ENCODE measurements around the gene CCL8.
"Not testable (repeated sequence)": the region's sequence is repeated elsewhere in the genome, so short reads cannot be mapped to it uniquely, and the experiment has no call there.

CCL8 gene

DNA sequence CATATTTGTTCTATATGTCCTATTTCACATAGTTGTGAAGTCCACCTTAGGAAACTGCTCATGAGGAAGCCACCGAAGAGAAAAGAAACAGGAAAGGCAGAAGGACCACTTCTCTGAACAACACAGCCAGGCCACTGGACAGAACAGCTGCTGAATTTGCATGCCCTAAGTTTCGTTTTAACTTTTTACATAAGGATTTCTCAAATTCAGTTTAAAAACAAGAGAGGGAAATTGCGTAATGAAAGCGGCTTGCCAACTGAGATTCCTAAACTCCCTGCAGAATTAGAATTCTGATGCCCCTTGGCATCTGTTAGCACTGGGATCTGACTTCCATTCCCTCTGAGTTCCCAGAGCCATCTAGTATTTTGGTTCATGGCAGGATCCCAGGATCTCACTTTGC lies 5.0 kb upstream of the CCL8 start:
- no peak for DNase-seq (ENCODE audit: low spot score)

DNA sequence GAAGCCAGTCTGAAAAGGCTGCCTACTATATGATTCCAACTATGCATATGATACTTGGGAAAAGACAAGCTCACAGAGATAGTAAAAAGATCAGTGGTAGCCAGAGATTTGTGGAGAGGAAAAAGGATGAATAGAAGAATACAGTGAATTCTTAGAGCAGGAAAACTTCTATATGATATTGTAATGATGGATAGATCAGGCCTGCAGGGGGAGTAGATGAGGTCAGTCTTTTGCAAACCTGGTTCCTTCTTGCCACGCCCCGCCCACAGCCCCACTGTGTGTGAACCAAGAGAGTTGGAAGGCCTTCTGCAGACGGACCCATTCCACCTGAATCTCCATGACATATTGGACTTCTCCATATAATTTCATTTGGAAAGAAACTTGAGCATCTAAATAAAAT lies 761 bp upstream of the CCL8 start:
- no peak for DNase-seq (ENCODE audit: low spot score)

DNA sequence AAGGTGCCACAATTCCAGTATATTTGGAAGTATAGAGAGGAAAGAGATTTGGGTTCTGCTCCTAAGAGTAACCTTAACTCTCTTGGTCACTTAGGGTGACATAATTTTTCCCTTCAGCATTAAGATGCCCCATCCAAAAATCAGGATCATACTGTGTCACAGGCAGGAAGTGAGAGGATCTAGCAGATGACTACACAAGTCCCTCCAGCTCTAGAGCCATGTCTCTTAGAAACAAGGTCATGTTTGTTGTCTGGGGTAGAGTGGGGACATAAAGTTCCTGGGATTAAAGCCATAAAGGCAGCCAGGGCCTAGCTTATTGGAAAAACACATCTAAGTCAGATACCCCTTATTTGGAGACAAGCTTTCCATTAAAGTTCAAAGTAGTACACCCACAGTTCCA lies 2.7 kb downstream of the CCL8 start:
- no peak for DNase-seq (ENCODE audit: low spot score)

DNA sequence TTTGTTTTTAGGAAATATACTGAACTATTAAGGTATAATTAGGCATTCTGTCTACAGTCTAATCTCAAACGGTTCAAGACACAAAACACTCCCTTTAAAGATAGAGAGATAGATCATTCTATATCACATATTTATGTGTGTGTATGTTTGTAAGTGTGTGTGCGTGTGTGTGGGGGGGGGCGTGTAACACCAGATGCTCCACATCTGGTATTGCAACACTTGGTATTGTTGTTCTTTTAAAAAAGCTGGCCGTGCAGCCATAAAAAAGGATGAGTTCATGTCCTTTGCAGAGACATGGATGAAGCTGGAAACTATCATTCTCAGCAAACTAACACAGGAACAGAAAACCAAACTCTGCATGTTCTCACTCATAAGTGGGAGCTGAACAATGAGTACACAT lies 8.3 kb downstream of the CCL8 start:
- DNase-seq (ENCODE audit: low spot score): not testable (repeated sequence)

DNA sequence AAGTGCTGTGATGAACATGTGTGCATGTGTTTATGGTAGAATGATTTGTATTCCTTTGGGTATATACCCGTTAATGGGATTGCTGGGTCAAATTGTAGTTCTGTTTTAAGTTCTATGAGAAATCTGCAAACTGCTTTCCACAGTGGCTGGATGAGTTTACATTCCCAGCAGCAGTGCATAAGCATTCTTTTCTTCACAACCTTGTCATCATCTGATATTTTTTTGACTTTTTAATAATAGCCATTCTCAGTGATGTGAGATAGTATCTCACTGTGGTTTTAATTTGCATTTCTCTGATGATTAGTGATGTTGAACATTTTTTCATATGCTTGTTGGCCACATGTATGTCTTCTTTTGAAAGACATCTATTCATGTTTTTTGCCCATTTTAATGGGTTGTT lies 18.5 kb downstream of the CCL8 start:
- no peak for DNase-seq (ENCODE audit: low spot score)

DNA sequence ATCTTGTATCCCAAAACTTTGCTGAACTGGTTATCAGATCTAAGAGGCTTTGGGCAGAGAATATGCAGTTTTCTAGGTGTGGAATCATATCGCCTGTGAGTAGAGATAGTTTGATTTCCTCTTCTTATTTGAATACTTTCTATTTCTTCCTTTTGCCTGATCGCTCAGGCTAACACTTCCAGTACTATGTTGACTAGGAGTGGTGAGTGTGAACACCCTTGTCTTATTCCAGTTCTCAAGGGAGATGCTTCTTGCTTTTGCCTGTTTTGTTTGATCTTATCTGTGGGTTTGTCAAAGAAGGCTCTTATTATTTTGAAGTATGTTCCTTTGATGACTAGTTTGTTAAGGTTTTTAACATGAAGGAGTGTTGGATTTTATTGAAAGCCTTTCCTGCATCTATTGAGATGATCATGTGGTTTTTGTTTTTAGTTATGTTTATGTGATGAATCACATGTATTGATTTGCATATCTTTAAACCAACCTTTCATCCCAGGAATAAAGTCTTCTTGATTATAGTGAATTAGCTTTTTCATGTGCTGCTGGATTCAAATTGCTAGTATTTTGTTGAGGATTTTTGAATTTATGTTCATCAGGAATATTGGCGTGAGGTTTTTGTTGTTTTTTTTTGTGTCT lies 20.0 kb downstream of the CCL8 start:
- DNase-seq (ENCODE audit: low spot score): no peak

DNA sequence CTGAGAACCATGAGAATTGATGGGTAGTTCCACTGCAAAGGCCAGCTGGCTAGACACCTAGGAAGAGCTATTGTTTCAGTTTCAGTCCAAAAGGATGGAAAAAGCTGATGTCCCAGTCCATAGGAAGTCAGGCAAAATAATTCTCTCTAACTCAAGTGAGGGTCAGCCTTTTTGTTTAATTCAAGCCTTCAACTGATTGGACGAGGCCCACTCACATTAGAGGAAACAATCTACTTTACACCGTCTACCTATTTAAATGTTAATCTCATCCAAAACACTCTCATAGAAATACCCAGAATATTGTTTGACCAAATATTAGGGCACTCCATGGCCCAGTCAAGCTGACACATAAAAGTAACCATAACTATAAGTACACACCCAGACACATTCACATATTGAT lies 22.7 kb downstream of the CCL8 start:
- DNase-seq (ENCODE audit: low spot score): no peak

DNA sequence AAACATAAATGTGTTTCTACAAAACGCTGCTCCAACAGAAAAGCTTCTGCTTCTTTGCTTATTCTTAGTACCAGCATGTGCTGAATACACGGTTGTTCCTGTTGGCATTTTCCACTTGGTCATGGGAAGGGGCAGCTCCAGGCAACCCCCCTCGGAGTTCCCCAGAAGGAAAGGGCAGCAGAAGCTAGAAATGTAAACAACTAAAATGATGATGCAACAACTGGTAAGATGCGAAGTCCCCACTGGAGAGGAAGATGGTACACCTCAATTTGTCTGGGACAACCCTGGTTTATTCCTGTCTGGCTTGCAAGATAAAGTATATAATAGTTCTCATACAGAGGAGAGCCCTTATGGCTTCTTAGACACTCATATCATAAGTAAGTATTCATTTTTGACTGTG lies 27.8 kb downstream of the CCL8 start:
- no peak for DNase-seq (ENCODE audit: low spot score)

DNA sequence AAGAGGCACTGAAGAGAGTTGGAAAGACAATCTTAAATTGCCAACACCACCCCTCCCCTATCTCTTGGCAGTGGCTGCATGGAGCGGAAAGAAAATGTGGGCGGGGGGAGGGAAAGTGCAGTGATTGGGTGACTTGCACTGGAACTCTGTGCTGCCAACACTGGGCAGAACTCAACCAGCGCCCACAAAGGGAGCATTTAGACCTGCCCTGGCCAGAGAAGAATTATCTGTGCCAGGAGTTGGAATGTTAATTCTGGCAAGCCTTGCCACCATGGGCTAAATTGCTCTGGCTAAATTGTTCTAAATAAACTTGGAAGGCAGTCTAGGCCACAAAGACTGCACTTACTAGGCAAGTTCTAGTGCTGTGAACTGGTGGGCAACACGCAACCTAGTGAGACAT lies 30.5 kb downstream of the CCL8 start:
- DNase-seq (ENCODE audit: low spot score): no peak

DNA sequence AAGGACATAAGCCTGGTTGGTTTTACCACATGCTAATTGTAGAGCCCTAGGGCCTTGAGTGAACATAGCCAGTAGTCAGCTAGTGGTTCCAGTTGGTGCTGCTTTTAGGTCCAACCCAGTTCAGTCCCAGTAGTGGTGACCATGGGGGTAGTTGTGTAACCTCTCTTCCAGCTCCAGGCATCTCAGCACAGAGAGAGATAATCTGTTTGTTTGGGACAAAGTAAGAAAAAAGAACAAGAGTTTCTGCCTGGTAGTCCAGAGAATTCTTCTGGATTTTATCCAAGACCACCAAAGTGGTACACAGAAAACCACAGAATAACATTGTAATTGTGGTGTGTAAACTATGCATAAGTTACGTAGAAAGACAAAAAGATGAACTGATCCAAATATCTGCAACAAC lies 31.9 kb downstream of the CCL8 start:
- DNase-seq (ENCODE audit: low spot score): no peak

DNA sequence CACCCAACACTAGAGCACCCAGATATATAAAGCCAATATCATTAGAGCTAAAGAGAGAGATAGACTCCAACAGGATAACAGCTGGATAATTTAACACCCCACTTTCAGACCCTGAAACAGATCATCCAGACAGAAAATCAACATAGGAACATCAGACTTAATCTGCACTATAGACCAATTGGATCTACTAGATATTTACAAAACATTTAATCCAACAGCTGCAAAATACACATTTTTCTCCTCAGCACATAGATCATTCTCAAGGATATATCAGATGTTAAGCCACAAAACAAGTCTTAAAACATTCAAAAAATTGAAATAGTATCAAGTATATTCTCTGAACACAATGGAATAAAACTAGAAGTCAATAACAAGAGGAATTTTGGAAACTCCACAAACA lies 33.0 kb downstream of the CCL8 start:
- no peak for DNase-seq (ENCODE audit: low spot score)

DNA sequence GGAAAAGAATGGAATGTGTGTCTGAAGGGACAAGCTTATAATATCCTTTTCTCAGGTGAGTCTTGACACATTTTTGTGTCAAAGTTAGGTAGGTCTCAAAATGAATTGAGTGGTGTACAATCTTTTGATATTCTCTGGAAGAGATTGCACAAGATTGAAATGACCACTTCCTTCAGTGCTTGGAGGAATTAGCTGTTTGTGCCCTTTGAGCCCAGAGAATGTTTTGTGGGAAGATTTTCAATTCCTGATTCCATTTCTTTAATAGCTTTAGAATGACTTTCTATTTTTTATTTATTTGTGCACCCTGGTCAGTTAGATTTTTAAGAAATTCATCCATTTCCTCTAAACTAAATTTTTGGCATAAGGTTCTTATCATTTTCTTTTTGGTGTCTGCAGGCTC lies 35.4 kb downstream of the CCL8 start:
- no peak for DNase-seq (ENCODE audit: low spot score)

DNA sequence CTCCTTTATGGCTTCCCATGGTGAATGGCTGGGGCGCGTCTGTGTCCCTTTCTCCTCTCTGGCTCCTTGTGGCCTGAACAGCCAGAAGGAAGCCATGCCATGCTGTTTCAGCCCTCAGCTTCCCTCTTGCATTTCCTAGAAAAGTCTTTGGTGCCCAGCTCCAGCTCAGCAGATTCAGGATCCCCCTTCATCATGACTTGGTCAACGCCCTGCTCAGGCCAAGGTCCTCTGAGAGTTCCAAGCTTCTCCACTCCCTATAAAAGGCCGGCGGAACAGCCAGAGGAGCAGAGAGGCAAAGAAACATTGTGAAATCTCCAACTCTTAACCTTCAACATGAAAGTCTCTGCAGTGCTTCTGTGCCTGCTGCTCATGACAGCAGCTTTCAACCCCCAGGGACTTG lies 37.0 kb downstream of the CCL8 start, which contains the start of gene CCL13:
Gene CCL13 (plus strand): TSS at position 287 of the 400 bp plus-strand sequence. CDS start 47 bp downstream, at position 334.
- DNase-seq (ENCODE audit: low spot score): no peak

DNA sequence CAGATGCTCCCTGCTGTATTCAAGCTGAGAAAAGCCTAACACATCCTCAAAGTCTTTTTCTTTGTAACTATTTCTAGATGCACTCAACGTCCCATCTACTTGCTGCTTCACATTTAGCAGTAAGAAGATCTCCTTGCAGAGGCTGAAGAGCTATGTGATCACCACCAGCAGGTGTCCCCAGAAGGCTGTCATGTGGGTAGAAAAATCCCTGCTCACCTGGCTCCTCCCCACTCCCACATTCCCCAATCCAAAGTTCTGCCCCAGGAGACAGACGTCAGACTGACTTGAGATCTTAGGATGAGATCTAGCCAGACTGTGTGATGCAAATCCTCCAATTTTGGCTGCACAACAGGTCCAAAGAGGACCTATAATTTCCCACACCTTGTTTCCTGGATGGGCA lies 38.2 kb downstream of the CCL8 start:
- no peak for DNase-seq (ENCODE audit: low spot score)

DNA sequence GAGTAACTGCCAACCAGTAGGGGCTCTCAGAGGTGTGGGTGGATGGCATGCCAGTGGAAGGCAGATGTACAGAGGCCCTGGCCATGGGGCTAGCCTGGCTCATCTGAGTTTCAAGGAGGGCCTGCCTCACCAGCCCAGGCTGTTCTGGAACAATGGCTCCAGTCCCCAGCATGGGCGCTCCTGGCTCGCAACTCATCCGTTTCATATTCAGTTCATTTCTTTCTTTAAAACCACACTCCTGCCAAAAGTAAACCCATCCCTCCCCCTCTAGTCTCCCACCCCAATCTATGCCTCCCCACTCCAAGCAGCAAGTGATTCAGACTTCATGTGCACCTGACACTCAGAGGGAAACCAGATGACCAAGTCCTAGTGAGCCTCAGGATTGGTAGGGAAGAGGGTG lies 39.4 kb downstream of the CCL8 start:
- DNase-seq (ENCODE audit: low spot score): no peak

DNA sequence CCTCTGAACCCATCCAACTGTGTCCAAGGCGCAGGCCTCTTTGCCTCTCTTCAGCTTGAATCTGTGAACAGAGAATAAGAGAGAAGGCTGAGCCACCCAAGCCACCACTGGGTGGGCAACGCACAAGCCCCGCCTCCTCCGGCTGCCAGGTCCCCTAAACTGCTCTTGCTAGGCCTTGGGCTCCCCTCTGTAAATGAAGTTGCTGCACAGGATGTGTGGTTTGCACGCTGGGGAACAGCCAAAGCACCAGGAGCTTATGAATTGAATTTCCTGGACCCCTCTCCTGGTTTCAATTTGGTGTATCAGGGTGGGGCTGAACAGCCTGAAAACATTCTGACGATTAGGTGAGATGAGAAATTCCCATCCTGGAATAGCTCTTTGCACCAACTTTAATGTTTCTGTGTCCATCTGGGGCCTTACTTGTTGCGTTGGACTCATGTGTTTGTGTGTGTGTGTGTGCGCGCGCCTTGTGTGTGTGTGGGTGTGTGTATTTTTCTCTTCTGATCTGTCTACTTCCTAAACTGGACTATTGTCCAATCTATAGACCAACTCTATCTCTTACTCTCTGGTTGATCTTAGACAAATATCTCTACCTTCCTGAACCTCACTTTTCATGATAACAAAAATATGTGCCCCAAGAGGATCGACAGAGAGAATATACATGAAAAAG lies 41.5 kb downstream of the CCL8 start:
- DNase-seq (ENCODE audit: low spot score): no peak

DNA sequence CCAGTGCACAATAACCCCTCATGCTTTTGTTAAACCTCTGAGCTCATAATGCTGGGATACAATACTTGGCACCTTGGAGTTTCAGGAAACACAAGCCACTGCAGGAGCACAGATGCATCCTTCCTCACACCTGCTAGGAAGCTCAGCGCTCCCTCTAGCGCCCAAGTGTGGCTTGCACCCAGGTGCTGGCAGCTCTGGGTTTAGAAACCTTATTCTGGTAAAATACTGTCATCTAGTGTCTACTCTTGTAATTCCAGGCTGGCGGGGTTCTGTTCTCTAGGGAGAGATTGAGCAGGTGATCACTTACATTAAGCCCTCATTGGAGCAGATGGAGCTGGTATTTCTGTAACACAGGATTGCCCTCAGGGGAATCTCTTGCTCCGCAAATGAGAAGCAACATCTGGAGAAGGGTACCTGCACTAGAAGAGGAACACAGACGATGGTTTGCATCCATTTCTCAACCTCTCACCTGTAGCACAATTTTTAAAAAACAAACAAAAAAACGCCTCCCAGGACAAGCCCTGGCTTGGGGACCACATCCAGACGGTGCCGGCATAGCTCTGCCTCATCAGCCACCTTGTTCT lies 42.3 kb downstream of the CCL8 start:
- DNase-seq (ENCODE audit: low spot score): peak; percentile 93

DNA sequence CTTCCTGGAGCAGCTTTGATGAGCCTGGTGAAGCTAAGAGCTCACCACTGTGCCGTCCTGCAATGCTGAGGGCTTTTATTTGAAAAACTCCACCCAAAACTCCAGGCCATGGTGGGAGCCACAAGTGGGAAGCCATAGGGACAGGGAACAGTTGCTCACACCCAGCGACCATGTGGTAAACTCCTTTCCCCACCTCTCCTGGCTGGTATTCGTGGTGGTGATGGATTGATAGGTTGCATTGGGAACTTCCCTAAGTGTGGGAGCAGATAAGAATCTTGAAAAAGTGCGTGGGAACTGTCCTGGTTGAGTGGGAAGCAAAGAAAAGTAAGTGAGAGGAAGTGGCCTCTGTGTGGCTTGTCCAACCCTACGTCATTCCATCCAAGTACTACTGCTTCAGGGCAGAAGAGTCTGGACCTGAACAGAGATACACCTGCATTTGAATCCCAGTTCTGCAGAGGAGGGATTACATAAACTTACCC lies 44.0 kb downstream of the CCL8 start, which contains the start of gene CCL1:
Gene CCL1 (minus strand): TSS at position 51 of the 479 bp plus-strand sequence. CDS start 72 bp downstream, outside the sequence.
- DNase-seq (ENCODE audit: low spot score): no peak

DNA sequence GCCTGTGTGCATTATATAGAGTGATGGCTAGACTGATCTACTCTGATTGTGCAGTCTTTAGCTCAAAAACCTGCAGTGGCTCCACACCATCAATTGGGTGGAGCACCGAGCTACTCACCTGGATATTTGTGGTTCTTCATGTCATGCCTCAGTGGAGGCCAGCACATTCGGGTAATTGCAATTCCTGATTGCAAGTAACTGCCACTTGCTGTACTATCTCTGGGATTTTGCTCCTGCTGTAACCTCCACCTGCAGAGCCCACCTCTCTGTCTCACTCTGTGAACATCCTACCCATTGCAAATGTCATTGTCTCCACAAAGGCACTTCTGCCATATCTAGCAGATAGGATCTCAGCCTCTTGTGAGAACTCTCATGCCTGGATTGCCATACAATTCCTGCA lies 45.5 kb downstream of the CCL8 start:
- DNase-seq (ENCODE audit: low spot score): peak; percentile 2

DNA sequence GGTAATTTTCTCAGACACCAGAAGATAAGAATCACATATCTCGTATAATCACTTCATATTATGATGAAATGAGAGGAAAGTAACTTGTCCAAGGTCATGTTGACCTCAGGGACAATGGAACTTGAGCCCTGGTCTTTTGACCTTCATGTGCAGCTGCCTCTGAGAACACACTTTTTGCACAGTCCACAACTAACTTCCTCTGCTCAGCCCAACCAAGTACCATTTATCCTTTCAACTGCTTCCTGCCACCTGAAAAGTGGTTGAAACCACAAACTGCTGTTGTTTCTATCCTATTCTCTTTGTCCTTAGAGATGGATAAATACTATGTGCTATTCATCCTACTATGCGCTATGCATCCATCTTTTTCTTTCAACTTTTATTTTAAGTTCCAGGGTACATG lies 46.1 kb downstream of the CCL8 start:
- peak; percentile 1 for DNase-seq (ENCODE audit: low spot score)

DNA sequence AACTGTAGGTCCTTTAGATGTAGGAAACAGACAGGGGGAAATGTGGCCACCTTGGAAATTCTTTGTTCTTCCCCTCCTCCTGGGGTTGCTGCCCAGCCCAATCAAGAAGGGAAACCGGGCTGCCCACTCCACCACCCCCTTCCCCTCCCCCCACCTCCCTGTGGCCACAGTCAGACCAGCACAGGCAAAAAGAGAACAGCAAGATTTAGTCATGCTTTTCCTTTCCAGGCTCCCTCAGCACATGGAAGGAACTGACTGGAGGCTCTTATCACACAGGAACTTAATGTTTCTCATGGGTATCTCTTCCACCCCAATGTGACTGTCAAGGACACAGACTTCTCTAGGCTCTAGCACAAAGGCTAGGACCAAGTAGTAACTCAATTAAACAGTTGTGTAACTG lies 46.8 kb downstream of the CCL8 start:
- peak; percentile 5 for DNase-seq (ENCODE audit: low spot score)

DNA sequence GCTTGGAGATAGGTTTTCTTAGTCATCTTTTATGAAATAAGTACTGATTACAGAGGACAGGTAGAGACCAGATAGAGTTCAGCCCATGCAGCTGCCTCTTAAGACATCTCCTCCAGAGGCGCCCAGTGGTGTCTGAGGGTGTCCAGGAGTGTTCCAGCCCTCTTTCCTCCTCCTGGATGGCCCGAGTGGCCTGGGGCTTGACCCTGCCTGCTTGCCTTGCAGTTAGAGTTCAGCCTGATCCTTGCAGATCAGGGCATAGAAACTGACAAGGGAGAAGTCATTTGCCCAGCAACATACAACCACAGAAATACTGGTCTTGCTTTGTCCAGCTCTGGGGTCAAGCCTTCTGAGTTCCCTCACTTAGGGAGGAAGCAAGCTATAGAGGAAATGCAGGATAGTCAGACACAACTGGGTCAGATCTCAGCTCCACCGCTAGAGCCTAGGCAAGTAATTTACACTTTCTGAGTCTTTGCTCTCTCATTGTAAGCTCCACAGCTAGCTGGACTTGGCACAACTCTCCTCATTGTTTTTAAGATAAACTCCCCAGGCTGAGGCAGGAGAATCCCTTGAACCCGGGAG lies 47.4 kb downstream of the CCL8 start:
- DNase-seq (ENCODE audit: low spot score): peak; percentile 12
